MCF 10A (cell line): ENCODE results near the gene HEXB. TPM values are rescaled to one million over a fixed set of nuclear protein-coding genes. Genes with fewer than 3 reads are reported as not detected.

Experiments
- Bru-seq: library from RNA; stranded (reverse); fragments of 400-500 nt; gene quantifications from one replicate; lab custom pipeline; 2021; lab: Mats Ljungman, UMichigan
- BruChase-seq, 2 experiments: library from RNA; stranded (reverse); fragments of 400-500 nt; gene quantifications; one replicate each; lab custom pipeline; 2021; lab: Mats Ljungman, UMichigan
- BruUV-seq: library from RNA; stranded (reverse); fragments of 400-500 nt; replicated peaks from 2 replicates; lab custom pipeline; 2021; lab: Mats Ljungman, UMichigan
- CTCF ChIA-PET: fragments of 300-600 bp; sonication (Branson Sonifier 250); formaldehyde crosslinking; extraction: SDS; loops from one replicate; lab custom pipeline; 2021; ENCODE audit warnings: antibody characterized with exemption, inconsistent platforms; lab: Yijun Ruan, JAX
- POLR2A ChIA-PET: fragments of 300-600, 350-650 bp; sonication (Branson Sonifier 250); formaldehyde crosslinking; extraction: SDS; loops from one replicate; lab custom pipeline; 2020; ENCODE audit warnings: antibody characterized with exemption, inconsistent platforms; lab: Yijun Ruan, JAX
- DNase-seq: peaks from one replicate; pipeline ENCODE4 v3.0.0-alpha.2; 2018; ENCODE audit not compliant: unreplicated experiment
- H3K27ac Mint-ChIP-seq: one replicate; pipeline ENCODE4 v1.8.0; 2022; ENCODE audit warnings: mild to moderate bottlenecking, low read depth, mixed read lengths; ENCODE audit not compliant: unreplicated experiment
- H3K27me3 Mint-ChIP-seq: one replicate; pipeline ENCODE4 v1.8.0; 2022; ENCODE audit warnings: mixed read lengths; ENCODE audit not compliant: insufficient read depth, unreplicated experiment
- H3K36me3 Mint-ChIP-seq: one replicate; pipeline ENCODE4 v1.8.0; 2022; ENCODE audit warnings: mild to moderate bottlenecking, moderate library complexity, mixed read lengths; ENCODE audit not compliant: insufficient read depth, unreplicated experiment
- H3K4me1 Mint-ChIP-seq: one replicate; pipeline ENCODE4 v1.8.0; 2022; ENCODE audit warnings: mixed read lengths; ENCODE audit not compliant: insufficient read depth, unreplicated experiment
- H3K4me3 Mint-ChIP-seq: one replicate; pipeline ENCODE4 v1.8.0; 2022; ENCODE audit warnings: mild to moderate bottlenecking, moderate library complexity, mixed read lengths; ENCODE audit not compliant: unreplicated experiment
- H3K9me3 Mint-ChIP-seq: one replicate; pipeline ENCODE4 v1.8.0; 2022; ENCODE audit warnings: mixed read lengths; ENCODE audit not compliant: unreplicated experiment
- CTCF ChIP-seq: fragments of 200-600 bp; IDR thresholded peaks from one replicate; pipeline ENCODE4 v1.8.0; 2022; ENCODE audit warnings: antibody characterized with exemption, mild to moderate bottlenecking; ENCODE audit not compliant: unreplicated experiment
- intact Hi-C: fragments of 100-400 bp; cut with micrococcal nuclease; formaldehyde crosslinking; loops from 2 replicates; pipeline ENCODE4 v1.14.1; 2022
- long read RNA-seq: library from polyadenylated mRNA; stranded (forward); transcript quantifications from one replicate; pipeline ENCODE4 v2.0.0, GENCODE V29; 2022
- total RNA-seq: library from RNA; stranded (reverse); gene quantifications from 2 replicates; pipeline ENCODE4 v1.2.3, GENCODE V29; 2022

The HEXB gene
- 82.8 and 93.7 TPM in 2 replicates for total RNA-seq
- percentile 57 among the genes with signal in this experiment for Bru-seq, nascent RNA
- BruChase-seq, experiment 1, labeled RNA remaining after a 6-hour chase = percentile 66 among the genes with signal in this experiment
- BruChase-seq, experiment 2, labeled RNA remaining after a 2-hour chase = percentile 52 among the genes with signal in this experiment
- long read RNA-seq, transcript HEXB-201 (14 exons, 1,901 nt) = major isoform, 187 of 205 reads
- long read RNA-seq, partial matches to known transcripts = 4 of 205 reads
- long read RNA-seq, other reads (novel, unspliced or antisense) = 11 of 205 reads

DNA sequence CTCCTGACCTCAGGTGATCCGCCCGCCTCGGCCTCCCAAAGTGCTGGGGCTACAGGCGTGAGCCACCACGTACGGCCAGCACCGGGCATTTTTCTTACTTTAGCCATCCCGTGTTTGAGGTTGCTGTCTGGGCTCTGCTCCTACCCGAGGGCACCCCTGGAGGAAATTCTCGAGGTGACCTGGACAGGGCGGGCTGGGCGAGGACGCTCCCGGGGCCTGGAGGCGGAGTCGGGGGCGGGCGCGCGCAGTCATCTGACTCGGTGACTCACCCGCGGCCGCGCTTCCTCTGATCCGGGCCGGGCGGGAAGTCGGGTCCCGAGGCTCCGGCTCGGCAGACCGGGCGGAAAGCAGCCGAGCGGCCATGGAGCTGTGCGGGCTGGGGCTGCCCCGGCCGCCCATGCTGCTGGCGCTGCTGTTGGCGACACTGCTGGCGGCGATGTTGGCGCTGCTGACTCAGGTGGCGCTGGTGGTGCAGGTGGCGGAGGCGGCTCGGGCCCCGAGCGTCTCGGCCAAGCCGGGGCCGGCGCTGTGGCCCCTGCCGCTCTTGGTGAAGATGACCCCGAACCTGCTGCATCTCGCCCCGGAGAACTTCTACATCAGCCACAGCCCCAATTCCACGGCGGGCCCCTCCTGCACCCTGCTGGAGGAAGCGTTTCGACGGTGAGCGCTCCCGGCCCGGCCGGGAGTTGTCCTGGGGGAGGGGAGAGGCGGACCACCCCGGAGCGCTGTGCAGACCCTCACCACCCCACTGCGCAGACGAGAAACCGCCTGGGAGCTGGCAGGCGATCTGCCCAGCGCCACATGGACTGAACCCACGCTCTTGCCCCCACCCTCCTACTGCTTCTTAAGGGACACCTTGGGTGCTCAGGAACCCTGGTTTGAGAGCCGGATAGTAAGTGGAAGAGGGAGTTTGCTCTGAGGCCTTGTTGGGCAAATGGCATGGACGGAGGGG, at the start of gene HEXB:
TSS of gene HEXB (plus strand) at position 334 of the 952 bp plus-strand sequence. CDS start at position 362, 28 bp downstream.
- TF ChIP-seq CTCF = no peak
- intact Hi-C loops = no loop called here
- no peaks in the 10 kb centered on the region for H3K27me3 Mint-ChIP-seq
- POLR2A ChIA-PET = interaction anchor here (0.8 to 2.0 kb wide), 9 partner anchors 12 to 332 kb away, joined by 3 to 9 read pairs (median 3); no protein-coding TSS in a partner anchor
- H3K36me3 Mint-ChIP-seq = peaks cover 11% of the 10 kb centered on the region
- CTCF ChIA-PET = interaction anchor here (1.4 to 3.3 kb wide), 2 partner anchors 12 to 234 kb away, joined by 5 to 12 read pairs; no protein-coding TSS in a partner anchor
- peaks cover 18% of the 10 kb centered on the region for H3K4me1 Mint-ChIP-seq
- H3K27ac Mint-ChIP-seq = peak within 1 kb of the TSS; percentile 46
- H3K9me3 Mint-ChIP-seq = no peaks in the 10 kb centered on the region
- DNase-seq = peak; percentile 85
- H3K4me3 Mint-ChIP-seq = peak within 1 kb of the TSS; percentile 80
- no TSS peak for BruUV-seq

DNA sequence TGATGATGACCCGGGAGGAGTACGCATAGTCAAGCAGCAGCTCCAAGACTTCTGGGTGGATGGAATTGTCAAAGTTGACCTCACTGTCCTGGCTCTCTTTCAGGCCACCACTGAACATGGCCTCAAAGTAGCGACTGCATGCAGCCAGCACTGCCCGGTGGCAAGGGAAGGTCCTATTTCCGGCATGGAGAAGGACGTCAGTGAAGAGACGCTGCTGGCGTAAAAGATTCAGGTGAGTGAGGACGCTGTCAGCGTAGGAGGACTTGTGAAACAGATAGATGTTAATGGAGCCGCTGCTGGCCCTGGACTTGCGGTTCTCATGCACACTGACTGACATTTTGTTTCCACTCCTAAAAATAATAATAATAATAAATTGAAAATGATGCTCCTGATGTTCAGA, 48.9 kb upstream of the HEXB start:
- Mint-ChIP-seq H3K36me3 (peaks cover 21% of the 10 kb centered on the region), H3K4me3 (no peak overlapping the region), H3K9me3 (no peaks in the 10 kb centered on the region), H3K4me1 (peaks cover 40% of the 10 kb centered on the region), H3K27ac (no peak overlapping the region), H3K27me3 (no peaks in the 10 kb centered on the region)
- intact Hi-C loops = no loop called here
- ChIA-PET POLR2A (no interaction called here), CTCF (interaction anchor here (0.7 kb wide), 1 partner anchor 437 kb away, joined by 3 read pairs; no protein-coding TSS in a partner anchor)
- no peak for TF ChIP-seq CTCF
- DNase-seq = no peak
- no TSS peak for BruUV-seq

GRCh38 chr5:74636552-74636951, 48.5 kb upstream of the HEXB start:
- TF ChIP-seq CTCF = no peak
- H3K36me3 Mint-ChIP-seq = peaks cover 21% of the 10 kb centered on the region
- BruUV-seq = no TSS peak
- H3K9me3 Mint-ChIP-seq = no peaks in the 10 kb centered on the region
- peaks cover 40% of the 10 kb centered on the region for H3K4me1 Mint-ChIP-seq
- H3K27ac Mint-ChIP-seq = no peak overlapping the region
- ChIA-PET POLR2A (no interaction called here), CTCF (interaction anchor here (0.7 to 11.0 kb wide), 3 partner anchors 13 to 734 kb away, joined by 3 to 102 read pairs (median 3); no protein-coding TSS in a partner anchor)
- H3K4me3 Mint-ChIP-seq = no peak overlapping the region
- no peaks in the 10 kb centered on the region for H3K27me3 Mint-ChIP-seq
- DNase-seq = no peak
- intact Hi-C loops = no loop called here
